ENCODE measurements around the gene BMP15.

BMP15 gene

GRCh38 chrX:50910685-50911176 is at the start of gene BMP15:
BMP15 (plus strand) TSS chrX:50910735; CDS start chrX:50910784, 49 bp downstream.
- DNase-seq (ENCODE audit: low read depth, low spot score): no peak

- DNase-seq (ENCODE audit: low read depth, low spot score): no peak
These were observed 47.1 kb upstream of the BMP15 start for GRCh38 chrX:50863471-50863870.

- DNase-seq (ENCODE audit: low read depth, low spot score): peak; percentile 4
These were observed 45.2 kb upstream of the BMP15 start for GRCh38 chrX:50865311-50865710.

- DNase-seq (ENCODE audit: low read depth, low spot score): no peak
These were observed 38.5 kb upstream of the BMP15 start for GRCh38 chrX:50871922-50872453.

- DNase-seq (ENCODE audit: low read depth, low spot score): no peak
These were observed 35.7 kb upstream of the BMP15 start for GRCh38 chrX:50874876-50875275.

- no peak for DNase-seq (ENCODE audit: low read depth, low spot score)
These were observed 34.0 kb upstream of the BMP15 start for GRCh38 chrX:50876551-50876950.

- peak; percentile 58 for DNase-seq (ENCODE audit: low read depth, low spot score)
These were observed 33.2 kb upstream of the BMP15 start for GRCh38 chrX:50877310-50877709.

- no peak for DNase-seq (ENCODE audit: low read depth, low spot score)
These were observed 29.5 kb upstream of the BMP15 start for GRCh38 chrX:50881028-50881427.

GRCh38 chrX:50888884-50889283 is 21.7 kb upstream of the BMP15 start:
- DNase-seq (ENCODE audit: low read depth, low spot score): no peak

GRCh38 chrX:50889582-50889981 is 21.0 kb upstream of the BMP15 start:
- DNase-seq (ENCODE audit: low read depth, low spot score): no peak

GRCh38 chrX:50893047-50893446 is 17.5 kb upstream of the BMP15 start:
- no peak for DNase-seq (ENCODE audit: low read depth, low spot score)

GRCh38 chrX:50893466-50893865 is 17.1 kb upstream of the BMP15 start:
- DNase-seq (ENCODE audit: low read depth, low spot score): no peak

- DNase-seq (ENCODE audit: low read depth, low spot score): no peak
These were observed 5.2 kb upstream of the BMP15 start for GRCh38 chrX:50905334-50905733.

- DNase-seq (ENCODE audit: low read depth, low spot score): no peak
These were observed 3.0 kb downstream of the BMP15 start for GRCh38 chrX:50913520-50913919.

GRCh38 chrX:50920132-50920531 is 9.6 kb downstream of the BMP15 start:
- DNase-seq (ENCODE audit: low read depth, low spot score): peak; percentile 28

GRCh38 chrX:50927127-50927526 is 16.6 kb downstream of the BMP15 start:
- no peak for DNase-seq (ENCODE audit: low read depth, low spot score)

- no peak for DNase-seq (ENCODE audit: low read depth, low spot score)
These were observed 31.1 kb downstream of the BMP15 start for GRCh38 chrX:50941638-50942037.

GRCh38 chrX:50942471-50942870 is 31.9 kb downstream of the BMP15 start:
- DNase-seq (ENCODE audit: low read depth, low spot score): no peak

GRCh38 chrX:50952406-50952805 is 41.9 kb downstream of the BMP15 start:
- peak; percentile 51 for DNase-seq (ENCODE audit: low read depth, low spot score)

- DNase-seq (ENCODE audit: low read depth, low spot score): no peak
These were observed 43.3 kb downstream of the BMP15 start for GRCh38 chrX:50953832-50954231.

GRCh38 chrX:50962156-50962555 is 51.6 kb downstream of the BMP15 start:
- no peak for DNase-seq (ENCODE audit: low read depth, low spot score)

GRCh38 chrX:50963842-50964241 is 53.3 kb downstream of the BMP15 start:
- DNase-seq (ENCODE audit: low read depth, low spot score): no peak
